Activated CD8-positive, alpha-beta memory T cell treated with anti-CD3 and anti-CD28 coated beads for 48 hours (primary cell): ENCODE measurements around the gene PHACTR3.

ENCODE experiments used
- DNase-seq, 3 experiments: peaks; one replicate each; pipeline ENCODE4 v3.0.0-alpha.2; 2020; ENCODE audit warnings: low read depth in 2 of 3, low spot score in 2 of 3

Gene PHACTR3

GRCh38 chr20:59747671-59748515 is 143.6 kb downstream of the PHACTR3 start:
- DNase-seq: no peak

DNA sequence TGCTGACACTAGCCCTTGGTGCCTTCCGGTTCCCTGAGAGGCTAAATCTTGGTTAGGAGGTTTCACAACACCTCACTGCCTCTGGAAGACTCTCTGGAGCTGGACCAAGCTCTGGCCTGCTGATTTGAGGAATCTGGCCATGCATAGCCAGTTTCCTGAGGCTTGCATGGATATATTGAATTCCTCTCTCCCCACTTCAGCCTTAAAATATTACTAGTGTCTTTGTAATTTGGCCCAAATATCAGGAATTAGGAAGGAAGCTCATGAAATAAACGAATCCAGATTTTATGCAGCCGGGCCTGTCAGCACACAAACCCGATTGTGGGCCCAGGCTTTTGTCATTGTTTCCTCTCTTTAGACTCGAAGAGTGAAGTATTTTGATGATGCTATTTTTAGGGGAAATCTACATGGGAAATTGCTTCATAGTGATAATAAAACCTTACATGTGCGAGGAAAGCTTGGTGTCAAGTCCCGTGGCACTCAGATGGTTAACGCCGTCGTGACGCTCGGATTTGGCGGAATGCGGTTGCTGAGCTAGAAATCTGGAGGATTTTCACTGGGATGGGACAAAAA is 144.4 kb downstream of the PHACTR3 start:
- no peak for DNase-seq

- no peak for DNase-seq
These were observed 145.0 kb downstream of the PHACTR3 start for GRCh38 chr20:59749301-59749700.

- DNase-seq: no peak
These were observed 146.0 kb downstream of the PHACTR3 start for GRCh38 chr20:59750209-59750840.

DNA sequence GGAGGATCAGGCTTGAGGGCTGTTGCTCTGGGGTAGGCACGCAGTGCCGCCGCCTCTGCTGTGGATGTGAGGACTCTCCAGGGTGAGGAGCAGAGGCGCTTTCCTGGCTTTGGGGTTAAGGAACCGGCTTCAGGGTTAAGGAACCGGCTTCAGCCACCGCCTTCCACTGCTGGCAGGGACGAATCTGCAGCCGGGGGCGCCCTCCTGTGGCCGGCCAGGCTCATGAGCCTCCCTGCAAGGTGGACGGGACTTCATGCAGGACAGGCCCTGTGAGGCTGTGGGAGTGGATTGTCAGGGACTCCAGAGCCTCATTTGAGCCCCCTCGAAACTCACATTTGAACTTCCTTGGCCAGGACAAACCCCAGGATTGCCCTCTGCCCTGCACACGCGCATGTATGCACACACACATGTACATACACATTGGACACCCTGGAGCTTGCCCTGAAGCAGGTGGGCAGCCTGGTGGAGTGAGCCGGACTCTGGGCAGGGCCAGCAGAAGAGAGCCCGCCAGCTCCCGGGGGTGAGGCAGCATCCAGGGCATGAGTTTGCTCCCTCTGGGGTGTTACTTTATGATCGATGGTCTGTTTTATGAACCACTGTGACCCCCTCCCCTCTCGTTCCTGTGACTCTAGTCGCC is 146.9 kb downstream of the PHACTR3 start:
- DNase-seq: peak in 2 of 3 experiments; percentile 8 to 11

- no peak for DNase-seq
These were observed 147.8 kb downstream of the PHACTR3 start for GRCh38 chr20:59752101-59752586.

DNA sequence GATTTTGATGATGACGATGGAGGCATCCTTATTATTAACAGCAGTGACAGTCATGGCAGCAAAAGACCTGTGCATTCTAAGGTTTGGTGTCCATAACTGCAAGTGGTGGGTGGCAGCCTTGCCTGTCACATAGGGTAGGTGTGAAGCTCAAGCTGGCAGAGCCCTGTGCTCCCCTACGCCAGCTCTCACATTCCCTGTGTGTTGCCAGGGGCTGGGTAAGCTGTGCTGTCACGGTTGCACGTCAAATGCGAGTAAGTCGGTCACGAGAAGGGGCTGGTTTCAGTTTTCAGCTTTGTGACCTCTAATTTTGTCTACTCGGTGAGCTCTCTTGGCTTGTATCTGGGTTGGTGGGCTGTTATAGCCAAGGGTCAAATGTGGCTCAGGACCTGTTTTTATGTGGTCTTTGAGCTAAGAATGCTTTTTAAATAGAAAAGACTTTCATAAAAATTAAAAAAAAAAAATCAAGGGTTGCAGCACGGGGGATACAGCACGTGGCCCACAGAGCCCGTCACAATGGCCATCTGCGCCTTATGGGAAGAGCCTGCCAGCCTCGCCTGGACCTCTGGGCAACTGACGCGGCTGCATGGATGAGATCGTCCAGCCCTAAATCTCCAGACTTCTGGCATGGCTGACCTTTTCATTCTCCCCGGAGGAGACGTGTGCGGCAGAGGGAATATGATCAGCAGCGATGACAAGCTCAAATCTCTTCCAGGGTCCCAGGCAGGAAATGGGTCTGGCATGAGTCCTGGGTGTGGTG is 148.5 kb downstream of the PHACTR3 start:
- DNase-seq: no peak

DNA sequence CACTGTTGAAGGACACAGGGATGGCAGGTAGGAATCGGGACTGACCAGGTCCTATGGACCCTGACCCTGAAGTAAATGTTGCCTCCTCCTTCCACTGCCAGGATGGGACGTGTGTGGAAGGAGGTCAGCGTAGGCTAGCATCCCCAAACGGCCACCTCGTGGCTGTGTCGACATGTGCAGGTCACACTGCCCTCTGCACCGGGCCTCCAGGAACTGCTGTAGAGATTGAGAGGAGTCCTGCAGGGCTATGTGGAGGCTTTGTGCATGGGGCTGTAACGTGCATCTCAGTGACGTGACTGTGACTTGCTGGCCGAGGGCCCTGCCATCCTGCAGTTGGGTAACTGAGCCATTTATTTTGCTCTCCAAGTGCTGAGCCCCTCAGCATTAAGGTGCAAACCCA is 149.5 kb downstream of the PHACTR3 start:
- no peak for DNase-seq

DNA sequence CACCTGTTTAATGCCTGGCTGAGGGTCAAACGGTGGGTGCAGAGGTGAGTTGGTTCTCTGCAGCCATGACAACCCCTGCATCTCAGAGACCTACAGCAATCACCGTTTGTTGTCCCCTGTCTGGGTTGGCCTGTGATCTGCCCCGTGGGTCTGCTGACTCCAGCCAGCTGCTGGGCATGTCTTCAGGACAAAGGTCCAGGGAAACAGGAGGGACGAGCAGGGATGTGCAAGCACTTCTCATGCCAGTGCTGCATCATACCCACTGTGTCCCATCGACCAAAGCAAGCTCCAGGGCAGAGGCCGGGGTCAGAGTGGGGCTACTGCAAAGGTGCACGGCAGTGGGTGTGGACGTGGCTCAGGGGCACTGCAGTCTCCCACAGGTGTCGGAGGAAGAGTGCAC is 150.2 kb downstream of the PHACTR3 start:
- no peak for DNase-seq

GRCh38 chr20:59756241-59756640 is 151.9 kb downstream of the PHACTR3 start:
- no peak for DNase-seq

DNA sequence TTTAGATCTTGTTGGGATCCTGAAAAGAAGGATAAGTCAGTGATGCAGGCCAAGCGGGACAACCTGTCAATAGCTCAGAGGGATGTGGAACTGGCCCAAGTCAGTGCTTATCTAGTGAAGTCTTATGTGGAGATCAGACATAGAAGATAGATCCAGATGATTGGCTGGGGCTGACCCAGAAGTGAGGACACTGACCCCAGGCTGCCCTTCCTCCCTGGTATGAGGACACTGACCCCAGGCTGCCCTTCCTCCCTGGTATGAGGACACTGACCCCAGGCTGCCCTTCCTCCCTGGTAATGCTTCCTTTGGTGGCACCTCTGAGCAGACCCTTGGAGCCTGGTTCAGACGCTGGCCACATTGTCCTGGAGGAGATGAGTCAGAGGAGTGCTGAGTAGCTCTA is 159.7 kb downstream of the PHACTR3 start:
- DNase-seq: no peak

DNA sequence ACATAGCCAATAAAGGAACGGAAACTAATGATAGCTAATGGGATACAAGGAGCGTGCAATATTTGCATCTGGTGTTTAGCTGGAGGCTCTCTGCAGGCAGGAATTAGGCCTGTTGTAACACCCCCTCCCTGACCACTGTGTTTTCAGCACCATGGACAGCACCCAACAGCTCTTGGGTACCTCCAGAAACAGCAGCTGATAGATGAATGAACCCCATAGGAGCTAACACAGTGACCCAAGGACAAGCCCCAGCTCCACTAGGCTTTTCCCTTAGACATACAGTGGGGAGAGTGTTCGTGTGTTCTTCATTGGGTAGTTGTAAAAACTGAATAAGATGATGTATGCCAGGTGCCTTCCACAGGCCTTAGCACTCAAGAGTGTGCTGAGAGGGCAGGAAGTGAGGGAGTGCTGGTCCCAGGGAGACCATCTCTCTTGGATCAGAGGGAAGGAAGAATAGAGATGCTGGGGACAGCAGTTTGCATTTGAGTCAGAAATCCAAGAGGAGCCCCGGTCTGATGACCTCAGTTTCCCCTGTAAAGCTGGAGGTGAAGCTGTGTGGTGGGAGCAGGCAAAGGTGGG is 161.3 kb downstream of the PHACTR3 start:
- peak in 1 of 3 experiments; percentile 5 for DNase-seq

DNA sequence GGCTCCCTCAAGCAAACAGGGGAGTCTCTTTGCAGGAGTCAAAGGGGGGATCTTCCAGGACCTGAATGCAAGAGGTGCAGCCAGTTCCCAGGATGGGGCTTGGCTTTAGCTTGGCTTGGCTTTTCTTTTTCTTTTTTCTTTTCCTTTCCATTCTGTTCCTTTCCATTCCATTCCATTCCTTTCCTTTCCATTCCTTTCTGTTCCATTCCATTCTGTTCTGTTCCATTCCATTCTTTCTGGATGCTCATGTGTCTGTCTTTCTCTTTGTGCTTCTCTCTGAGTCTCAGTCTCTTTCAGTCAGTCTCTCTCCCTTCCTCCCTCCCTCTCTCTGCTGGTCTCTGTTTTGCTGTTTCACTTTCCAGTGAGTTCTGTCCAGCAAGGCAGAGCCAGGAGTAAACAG is 163.3 kb downstream of the PHACTR3 start:
- DNase-seq: no peak

DNA sequence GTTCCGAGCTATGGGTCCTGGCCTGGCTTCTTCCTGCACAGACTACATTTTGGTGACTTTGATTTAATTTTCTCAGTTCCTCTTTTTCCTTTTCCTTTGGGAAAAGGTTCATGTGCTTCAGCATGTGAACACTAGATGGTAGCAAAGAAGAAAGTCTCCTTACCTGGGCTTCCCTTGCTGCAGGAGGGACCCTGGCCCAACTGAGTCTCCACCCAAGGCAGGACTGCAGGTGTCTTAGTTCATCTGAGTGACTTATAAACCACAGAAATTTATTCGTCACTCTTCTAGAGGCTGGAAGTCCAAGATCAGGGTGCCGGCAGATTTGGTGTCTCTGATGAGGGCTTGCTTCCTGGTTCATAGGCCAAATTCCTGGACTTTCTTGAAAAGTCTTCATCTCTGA is 165.9 kb downstream of the PHACTR3 start:
- no peak for DNase-seq

DNA sequence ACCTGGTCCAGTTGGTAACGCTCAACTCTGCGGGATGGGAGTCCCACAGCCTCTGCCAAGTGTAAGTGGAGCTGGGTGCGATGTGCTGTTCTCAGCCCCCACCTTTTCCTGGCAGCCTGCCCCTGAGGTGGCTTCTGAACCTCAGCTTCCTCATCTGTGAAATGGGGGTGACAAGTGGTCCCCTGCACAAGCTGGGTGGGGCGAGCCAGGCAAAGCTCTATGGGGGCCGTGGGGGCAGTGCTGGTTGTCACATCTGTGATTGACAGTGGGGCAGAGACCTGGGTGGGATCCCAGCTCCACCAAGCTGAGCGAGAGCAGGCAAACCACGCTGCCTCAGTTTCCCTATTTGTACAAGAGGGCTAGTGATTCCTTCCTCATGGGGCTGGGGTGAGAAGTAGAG is 166.5 kb downstream of the PHACTR3 start:
- no peak for DNase-seq

DNA sequence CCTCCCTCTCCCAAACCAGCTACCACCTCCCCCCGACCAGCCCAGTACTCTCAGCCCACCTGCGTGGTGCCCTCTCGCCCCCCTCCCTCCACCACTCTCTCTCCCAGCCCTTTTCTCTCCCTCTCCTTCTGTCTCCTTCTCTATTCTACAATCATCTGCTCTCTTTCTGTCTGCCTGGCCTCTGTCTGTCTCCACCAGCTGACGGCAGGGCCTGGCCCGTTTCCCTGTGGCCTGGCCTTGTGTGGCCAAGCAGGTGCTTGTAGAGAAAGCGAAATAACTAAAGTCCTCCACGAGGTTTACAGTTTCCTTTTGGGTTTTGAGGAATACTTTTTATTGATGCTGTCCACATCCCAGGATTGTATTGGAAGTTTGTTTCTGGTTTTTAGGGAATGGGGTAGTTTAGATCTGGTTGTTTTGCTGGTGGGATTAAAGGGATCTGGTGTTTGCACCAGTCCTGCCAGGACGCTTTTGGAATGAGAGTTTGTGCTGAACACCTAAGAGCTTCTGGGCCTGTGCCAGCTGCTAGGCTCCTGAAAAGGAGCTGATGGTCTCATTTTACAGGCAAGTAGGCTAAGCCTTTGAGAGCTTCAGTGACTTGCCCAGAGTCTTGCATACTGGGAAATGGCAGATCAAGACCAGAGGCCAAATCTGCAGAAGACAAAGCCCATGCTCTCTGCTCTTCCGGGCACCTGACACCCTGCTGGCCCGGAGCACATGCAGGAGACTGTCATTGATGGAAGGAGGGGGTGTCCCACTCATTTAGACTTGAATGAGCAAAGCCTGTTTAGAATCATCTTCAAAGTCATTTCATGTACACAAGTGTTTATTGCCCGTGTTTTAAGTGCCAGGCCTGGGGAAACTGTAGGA is 167.4 kb downstream of the PHACTR3 start:
- DNase-seq: no peak

GRCh38 chr20:59772373-59772705 is 168.0 kb downstream of the PHACTR3 start:
- no peak for DNase-seq

DNA sequence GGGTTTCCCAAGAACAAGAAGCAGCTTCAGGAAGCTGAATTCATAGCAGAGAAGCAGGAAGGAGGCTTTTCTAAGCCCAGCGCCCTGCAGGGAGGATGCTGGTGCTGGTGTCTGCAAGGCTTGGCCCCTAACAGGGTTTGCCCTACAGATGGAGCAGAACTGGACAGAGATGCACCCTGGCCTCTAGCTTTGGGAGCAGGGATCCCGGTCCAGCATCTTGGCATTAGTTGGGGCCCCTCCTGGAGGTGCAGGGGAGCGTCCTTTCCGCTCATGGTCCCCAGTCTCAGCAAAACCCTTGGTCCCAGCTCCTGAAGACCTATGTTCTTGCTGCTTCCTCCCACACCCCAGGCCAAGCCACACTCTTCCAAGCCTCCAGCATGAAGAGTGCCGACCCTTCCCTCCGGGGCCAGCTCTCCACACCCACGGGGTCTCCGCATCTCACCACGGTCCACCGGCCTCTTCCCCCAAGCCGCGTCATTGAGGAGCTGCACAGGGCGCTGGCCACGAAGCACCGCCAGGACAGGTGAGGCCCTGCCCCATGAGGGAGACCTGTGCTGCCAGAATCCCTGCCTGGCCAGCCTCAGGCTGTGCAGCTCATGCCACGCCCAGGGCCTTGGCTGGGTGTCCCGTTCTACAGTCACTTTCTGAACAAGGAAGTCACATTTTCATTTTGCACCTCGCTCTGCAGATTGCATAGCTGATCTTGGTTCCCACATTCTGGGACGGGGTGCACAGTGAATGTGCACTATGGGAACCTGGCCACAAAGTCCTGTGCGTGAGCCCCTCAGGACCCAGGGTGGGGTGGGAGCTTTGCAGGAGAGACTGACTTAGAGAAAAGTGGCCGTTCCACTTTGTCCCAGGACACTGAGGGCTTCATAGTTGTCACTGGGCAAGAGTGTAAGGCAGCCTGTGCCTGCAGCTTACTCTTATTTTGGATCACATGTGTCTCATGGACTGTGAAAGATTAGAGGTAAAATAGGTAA is 168.9 kb downstream of the PHACTR3 start:
- no peak for DNase-seq

GRCh38 chr20:59774204-59774641 is 169.9 kb downstream of the PHACTR3 start:
- no peak for DNase-seq
